Activated CD4-positive, alpha-beta memory T cell treated with anti-CD3 and anti-CD28 coated beads, Interleukin-2, amount 10 ng/mL, durations not matched to agents 7 days and 5 days (primary cell): ENCODE data around the gene AANAT. TPM values are rescaled to one million over a fixed set of nuclear protein-coding genes. Genes with fewer than 3 reads are reported as not detected.

Experiments
- CTCF ChIA-PET: fragments of 350-600 bp; sonication (Branson Sonifier 250); formaldehyde crosslinking; loops from one replicate; lab custom pipeline; 2021; ENCODE audit warnings: antibody characterized with exemption, inconsistent platforms; lab: Charles Lee
- POLR2A ChIA-PET: fragments of 350-600 bp; sonication (Branson Sonifier 250); formaldehyde crosslinking; loops from one replicate; lab custom pipeline; 2021; ENCODE audit warnings: antibody characterized with exemption; lab: Charles Lee
- DNase-seq: peaks from one replicate; pipeline ENCODE4 v3.0.0-alpha.2; 2020
- H3K27ac Mint-ChIP-seq: one replicate; pipeline ENCODE4 v1.8.0; 2021; ENCODE audit warnings: mild to moderate bottlenecking, mixed read lengths
- H3K27me3 Mint-ChIP-seq: one replicate; pipeline ENCODE4 v1.8.0; 2021; ENCODE audit warnings: mixed read lengths
- H3K36me3 Mint-ChIP-seq: one replicate; pipeline ENCODE4 v1.8.0; 2021; ENCODE audit warnings: low read depth, mixed read lengths
- H3K4me1 Mint-ChIP-seq: one replicate; pipeline ENCODE4 v1.8.0; 2021; ENCODE audit warnings: mixed read lengths
- H3K4me3 Mint-ChIP-seq: one replicate; pipeline ENCODE4 v1.8.0; 2021; ENCODE audit warnings: mild to moderate bottlenecking, mixed read lengths
- H3K9me3 Mint-ChIP-seq: one replicate; pipeline ENCODE4 v1.8.0; 2021; ENCODE audit warnings: mixed read lengths
- total RNA-seq, 2 experiments: library from RNA; stranded (reverse); gene quantifications; one replicate each; pipeline ENCODE4 v1.2.3, GENCODE V29; 2021

Gene AANAT
- total RNA-seq, 2 experiments from 2014 or later: not detected

DNA sequence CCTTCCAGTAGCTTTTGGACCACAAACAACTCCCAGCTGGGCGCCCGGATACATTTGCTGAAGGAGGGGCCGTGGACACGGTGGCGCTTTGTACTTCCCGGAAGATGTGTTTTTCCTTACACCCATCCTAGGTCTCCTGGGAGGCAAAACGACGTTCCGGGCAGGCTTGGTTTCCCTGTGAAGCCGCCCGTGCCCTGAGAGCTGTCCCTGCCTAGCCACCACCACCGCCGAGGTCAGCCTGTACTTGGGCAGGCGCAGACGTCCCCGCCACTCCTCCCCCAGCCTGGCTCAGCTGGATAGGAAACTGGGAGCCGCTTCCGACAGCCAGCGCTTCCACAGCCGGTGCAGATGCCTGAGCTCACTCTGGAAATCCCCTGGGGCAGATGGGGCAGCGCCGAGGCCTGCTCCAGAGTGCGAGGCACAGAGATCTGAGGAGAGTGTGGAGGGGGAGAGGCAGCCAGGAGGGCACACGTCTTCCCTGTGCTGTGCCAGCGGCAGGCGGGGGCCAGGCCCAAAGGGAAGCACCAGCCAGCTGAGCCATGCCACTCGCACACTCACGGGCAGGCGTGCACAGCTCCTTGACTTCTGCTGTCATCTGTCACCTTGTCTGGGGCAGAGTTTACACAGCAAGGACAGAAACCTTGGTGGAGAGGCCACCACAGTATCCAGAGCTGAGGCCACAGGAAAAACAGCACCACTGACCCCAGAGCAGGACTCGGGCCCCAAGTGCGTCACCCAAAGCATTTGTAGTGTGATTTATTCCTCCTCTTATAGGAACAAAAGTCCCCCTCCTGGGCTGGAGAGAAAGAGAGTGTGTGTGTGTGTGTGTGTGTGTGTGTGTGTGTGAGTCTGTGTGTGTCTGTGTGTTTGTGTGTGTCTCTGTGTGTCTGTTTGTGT is 30.8 kb downstream of the AANAT start:
- POLR2A ChIA-PET: interaction anchor here (0.8 to 0.9 kb wide), 2 partner anchors 8 to 32 kb away, joined by 3 read pairs; no protein-coding TSS in a partner anchor

DNA sequence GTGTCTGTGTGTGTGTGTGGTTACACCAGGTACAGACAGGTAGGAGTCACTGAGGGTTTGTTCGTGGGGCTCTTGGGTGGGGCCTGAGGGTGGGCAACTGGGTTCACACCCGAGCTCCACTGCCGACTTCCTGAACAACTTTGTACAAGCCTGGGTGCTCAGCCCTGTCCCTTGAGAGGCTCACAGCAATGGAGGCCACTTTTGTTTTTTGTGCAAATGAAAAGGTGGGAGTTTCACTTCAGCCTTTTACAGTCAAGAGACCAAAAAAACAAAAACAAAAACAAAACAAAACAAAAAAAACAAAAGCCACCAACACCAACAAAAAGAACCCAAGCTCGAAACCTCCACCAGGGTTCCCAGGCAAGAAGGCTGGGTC is 31.5 kb downstream of the AANAT start:
- no peaks in the 10 kb centered on the region for H3K27me3 Mint-ChIP-seq
- no peak for DNase-seq
- ChIA-PET POLR2A (interaction anchor here (0.8 to 2.0 kb wide), 3 partner anchors 8 to 32 kb away, joined by 3 to 7 read pairs (median 3); no protein-coding TSS in a partner anchor), CTCF (interaction anchor here (1.4 to 2.3 kb wide), 4 partner anchors 32 to 101 kb away, joined by 5 to 7 read pairs (median 6); partner anchors contain the start of gene AANAT)
- H3K27ac Mint-ChIP-seq: peak overlapping the region; percentile 44
- peak overlapping the region; percentile 44 for H3K4me3 Mint-ChIP-seq
- no peaks in the 10 kb centered on the region for H3K9me3 Mint-ChIP-seq
- peaks cover 66% of the 10 kb centered on the region for H3K4me1 Mint-ChIP-seq
- H3K36me3 Mint-ChIP-seq: peaks cover 3% of the 10 kb centered on the region

More for the DNA sequence above, 30.8 kb downstream of the AANAT start:
- H3K27ac Mint-ChIP-seq: peak overlapping the region; percentile 44
- no peak for DNase-seq
- CTCF ChIA-PET: interaction anchor here (1.4 to 2.1 kb wide), 3 partner anchors 59 to 101 kb away, joined by 5 to 7 read pairs (median 7); no protein-coding TSS in a partner anchor
- H3K4me1 Mint-ChIP-seq: peaks cover 73% of the 10 kb centered on the region
- H3K9me3 Mint-ChIP-seq: no peaks in the 10 kb centered on the region
- peaks cover 3% of the 10 kb centered on the region for H3K36me3 Mint-ChIP-seq
- H3K4me3 Mint-ChIP-seq: peak overlapping the region; percentile 44
- H3K27me3 Mint-ChIP-seq: no peaks in the 10 kb centered on the region

DNA sequence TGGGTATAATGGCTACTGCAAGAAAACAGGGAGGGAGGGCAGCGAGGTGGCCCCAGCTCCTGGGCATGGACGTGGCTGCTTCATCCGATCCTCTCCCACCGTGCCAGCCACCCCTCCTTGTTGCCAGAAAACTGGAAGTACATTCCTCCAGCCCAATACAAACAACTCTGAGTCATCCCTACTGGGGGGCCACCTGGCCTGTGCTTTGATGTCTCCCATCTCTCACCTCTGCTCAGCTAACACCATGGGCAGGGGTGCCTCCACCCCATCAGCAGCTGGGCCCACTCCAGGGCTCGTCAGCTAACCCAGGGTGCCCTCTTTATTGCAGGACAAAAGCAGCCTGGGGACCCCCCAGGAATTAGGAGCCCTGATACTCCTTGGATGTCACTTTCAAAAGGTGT is 31.9 kb downstream of the AANAT start:
- Mint-ChIP-seq H3K27me3 (no peaks in the 10 kb centered on the region), H3K27ac (no peak overlapping the region), H3K9me3 (no peaks in the 10 kb centered on the region), H3K4me1 (peaks cover 62% of the 10 kb centered on the region), H3K36me3 (peaks cover 3% of the 10 kb centered on the region), H3K4me3 (peak overlapping the region; percentile 74)
- ChIA-PET POLR2A (interaction anchor here (0.8 to 3.4 kb wide), 4 partner anchors 9 to 145 kb away, joined by 3 to 23 read pairs (median 5); no protein-coding TSS in a partner anchor), CTCF (interaction anchor here (1.4 to 2.3 kb wide), 4 partner anchors 32 to 102 kb away, joined by 5 to 7 read pairs (median 6); partner anchors contain the start of gene AANAT)
- no peak for DNase-seq

DNA sequence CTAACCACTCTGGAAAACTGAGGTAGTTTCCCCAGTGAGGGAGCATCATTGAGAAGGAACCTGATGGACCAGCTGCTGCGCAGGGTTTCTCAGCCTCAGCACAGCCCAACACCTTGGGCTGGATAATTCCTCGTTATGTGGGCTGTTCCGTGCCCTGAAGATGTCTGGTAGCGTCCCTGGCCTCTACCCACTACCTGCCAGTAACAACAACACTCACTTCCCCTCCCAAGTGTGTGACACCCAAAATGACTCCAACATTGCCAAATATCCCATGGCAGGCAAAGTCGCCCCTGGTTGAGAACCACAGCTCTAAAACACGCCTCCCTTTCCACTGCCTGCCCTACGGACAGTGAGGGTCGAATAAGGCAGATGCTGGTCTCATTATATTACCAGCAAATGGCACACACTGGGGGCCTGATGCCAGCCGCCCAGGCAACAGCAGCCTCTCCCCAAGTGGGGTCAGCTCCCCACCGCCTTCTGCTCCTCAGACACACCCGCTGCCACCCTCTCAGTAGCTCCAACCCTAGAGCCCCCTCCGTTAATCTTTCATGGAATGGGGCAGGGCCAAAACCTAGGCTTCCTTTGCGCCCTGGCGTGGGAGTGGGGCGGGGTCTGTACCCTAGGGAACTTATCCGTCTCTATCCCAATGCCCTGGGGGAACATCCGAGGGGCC is 32.8 kb downstream of the AANAT start:
- H3K9me3 Mint-ChIP-seq: no peaks in the 10 kb centered on the region
- no peaks in the 10 kb centered on the region for H3K27me3 Mint-ChIP-seq
- H3K4me1 Mint-ChIP-seq: peaks cover 55% of the 10 kb centered on the region
- H3K27ac Mint-ChIP-seq: peak overlapping the region; percentile 59
- peaks cover 3% of the 10 kb centered on the region for H3K36me3 Mint-ChIP-seq
- H3K4me3 Mint-ChIP-seq: peak overlapping the region; percentile 74
- CTCF ChIA-PET: interaction anchor here (1.4 to 2.3 kb wide), 5 partner anchors 33 to 92 kb away, joined by 4 to 7 read pairs (median 5); partner anchors contain the start of genes AANAT and UBE2O
- POLR2A ChIA-PET: interaction anchor here (0.9 to 3.4 kb wide), 5 partner anchors 10 to 144 kb away, joined by 3 to 23 read pairs (median 3); no protein-coding TSS in a partner anchor
- DNase-seq: no peak

DNA sequence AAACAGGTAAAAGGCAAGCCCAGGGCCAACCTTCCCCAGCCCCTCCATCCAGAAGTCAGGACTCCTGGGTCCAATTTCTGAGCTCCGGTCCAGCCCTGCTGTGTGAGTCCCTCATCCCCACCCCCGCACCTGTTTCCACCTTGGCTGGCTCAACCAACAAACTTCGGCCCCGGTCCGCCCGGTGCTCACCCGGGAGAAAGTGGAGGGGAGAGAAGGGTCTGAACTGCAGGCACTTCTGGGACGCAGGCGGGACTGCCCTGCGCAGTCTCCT is 33.3 kb downstream of the AANAT start:
- peak overlapping the region; percentile 74 for H3K4me3 Mint-ChIP-seq
- H3K4me1 Mint-ChIP-seq: peaks cover 54% of the 10 kb centered on the region
- H3K36me3 Mint-ChIP-seq: peaks cover 3% of the 10 kb centered on the region
- ChIA-PET CTCF (interaction anchor here (1.0 to 2.3 kb wide), 4 partner anchors 9 to 92 kb away, joined by 3 to 5 read pairs (median 4); partner anchors contain the start of genes AANAT and UBE2O), POLR2A (interaction anchor here (0.9 to 3.4 kb wide), 4 partner anchors 10 to 34 kb away, joined by 3 to 23 read pairs (median 5); no protein-coding TSS in a partner anchor)
- no peaks in the 10 kb centered on the region for H3K27me3 Mint-ChIP-seq
- H3K27ac Mint-ChIP-seq: peak overlapping the region; percentile 59
- no peaks in the 10 kb centered on the region for H3K9me3 Mint-ChIP-seq
- no peak for DNase-seq

DNA sequence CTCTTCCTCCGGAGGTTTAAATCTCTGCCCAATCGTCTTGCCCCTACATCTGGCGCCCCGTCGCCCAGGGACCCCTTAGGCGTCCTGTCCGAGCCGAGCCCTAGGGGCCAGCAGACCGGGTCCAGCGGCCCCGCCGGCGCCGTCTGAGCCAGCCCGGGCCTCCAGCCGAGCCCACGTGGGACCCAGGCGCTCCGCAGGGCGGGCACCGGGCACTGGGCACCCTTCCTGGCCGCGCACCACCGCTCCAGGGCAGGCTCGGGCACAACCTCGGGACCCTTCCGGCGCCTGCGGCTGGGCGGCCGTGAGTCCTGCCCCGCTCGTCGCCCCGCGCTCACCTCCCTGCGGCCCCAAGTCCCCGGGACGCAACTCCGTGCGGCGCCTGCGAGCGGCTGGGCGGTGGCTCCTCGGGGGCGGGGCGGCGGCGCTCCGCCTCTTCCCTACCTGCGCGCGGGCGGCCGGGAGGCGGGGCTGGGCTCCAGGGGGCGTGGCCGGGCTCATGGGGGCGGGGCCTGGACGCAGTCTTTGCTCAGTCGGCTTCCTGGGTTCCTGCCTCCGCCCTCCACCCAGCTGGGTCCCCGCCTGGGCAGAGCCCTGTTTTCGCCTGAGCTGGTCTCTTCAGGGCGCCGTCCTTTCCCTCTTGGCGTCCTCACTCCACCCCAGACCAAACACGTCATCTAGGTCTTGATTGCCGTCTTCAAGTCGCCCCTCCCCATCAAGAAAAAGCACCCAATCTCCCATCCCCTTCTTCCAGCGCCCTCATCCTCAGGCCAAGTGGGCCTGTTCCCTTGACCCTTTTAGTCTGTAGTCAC is 33.8 kb downstream of the AANAT start, which contains the start of gene RHBDF2:
TSS of gene RHBDF2 (minus strand) at position 406 of the 809 bp plus-strand sequence. CDS start 19,899 bp downstream, outside the sequence.
- Mint-ChIP-seq H3K27ac (peak within 1 kb of the TSS; percentile 93), H3K27me3 (no peaks in the 10 kb centered on the region), H3K4me1 (peaks cover 55% of the 10 kb centered on the region), H3K4me3 (peak within 1 kb of the TSS; percentile 74), H3K36me3 (peaks cover 3% of the 10 kb centered on the region), H3K9me3 (no peaks in the 10 kb centered on the region)
- CTCF ChIA-PET: interaction anchor here (0.5 to 7.5 kb wide), 17 partner anchors 7 to 487 kb away, joined by 3 to 46 read pairs (median 4); partner anchors contain the start of genes AANAT and UBE2O
- peak; percentile 96 for DNase-seq
- POLR2A ChIA-PET: interaction anchor here (0.9 to 3.4 kb wide), 9 partner anchors 9 to 116 kb away, joined by 3 to 23 read pairs (median 7); no protein-coding TSS in a partner anchor

DNA sequence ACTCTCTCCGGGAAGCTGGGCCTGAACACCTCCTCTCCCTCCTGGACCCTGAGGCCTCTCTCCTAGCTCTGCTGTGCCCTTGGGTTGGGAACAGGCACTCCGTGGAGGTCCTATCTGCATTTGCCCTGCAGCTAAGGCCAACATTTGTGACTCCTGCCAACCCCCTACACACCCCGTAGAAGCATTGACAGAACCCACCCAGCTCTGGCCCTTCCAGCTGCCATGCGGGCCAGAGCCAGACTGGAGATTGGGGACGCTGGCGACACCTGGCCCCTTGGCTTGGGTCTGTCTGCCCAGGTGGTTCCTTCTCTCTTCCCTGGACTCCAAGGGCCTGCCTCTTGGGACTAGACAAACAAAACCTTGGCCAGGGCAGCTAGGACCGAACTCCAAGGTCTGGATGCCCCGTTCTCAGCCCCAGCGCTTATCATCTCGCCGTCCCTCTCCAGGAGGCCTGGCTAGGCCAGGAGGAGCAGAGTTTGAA is 34.5 kb downstream of the AANAT start:
- ChIA-PET CTCF (interaction anchor here (0.5 to 7.5 kb wide), 16 partner anchors 8 to 488 kb away, joined by 3 to 46 read pairs (median 4); partner anchors contain the start of genes AANAT and UBE2O), POLR2A (interaction anchor here (0.9 to 3.4 kb wide), 8 partner anchors 9 to 117 kb away, joined by 3 to 23 read pairs (median 7); no protein-coding TSS in a partner anchor)
- H3K27ac Mint-ChIP-seq: peak overlapping the region; percentile 93
- peak overlapping the region; percentile 71 for H3K4me3 Mint-ChIP-seq
- H3K36me3 Mint-ChIP-seq: peaks cover 3% of the 10 kb centered on the region
- no peaks in the 10 kb centered on the region for H3K9me3 Mint-ChIP-seq
- H3K4me1 Mint-ChIP-seq: peaks cover 62% of the 10 kb centered on the region
- no peak for DNase-seq
- no peaks in the 10 kb centered on the region for H3K27me3 Mint-ChIP-seq

DNA sequence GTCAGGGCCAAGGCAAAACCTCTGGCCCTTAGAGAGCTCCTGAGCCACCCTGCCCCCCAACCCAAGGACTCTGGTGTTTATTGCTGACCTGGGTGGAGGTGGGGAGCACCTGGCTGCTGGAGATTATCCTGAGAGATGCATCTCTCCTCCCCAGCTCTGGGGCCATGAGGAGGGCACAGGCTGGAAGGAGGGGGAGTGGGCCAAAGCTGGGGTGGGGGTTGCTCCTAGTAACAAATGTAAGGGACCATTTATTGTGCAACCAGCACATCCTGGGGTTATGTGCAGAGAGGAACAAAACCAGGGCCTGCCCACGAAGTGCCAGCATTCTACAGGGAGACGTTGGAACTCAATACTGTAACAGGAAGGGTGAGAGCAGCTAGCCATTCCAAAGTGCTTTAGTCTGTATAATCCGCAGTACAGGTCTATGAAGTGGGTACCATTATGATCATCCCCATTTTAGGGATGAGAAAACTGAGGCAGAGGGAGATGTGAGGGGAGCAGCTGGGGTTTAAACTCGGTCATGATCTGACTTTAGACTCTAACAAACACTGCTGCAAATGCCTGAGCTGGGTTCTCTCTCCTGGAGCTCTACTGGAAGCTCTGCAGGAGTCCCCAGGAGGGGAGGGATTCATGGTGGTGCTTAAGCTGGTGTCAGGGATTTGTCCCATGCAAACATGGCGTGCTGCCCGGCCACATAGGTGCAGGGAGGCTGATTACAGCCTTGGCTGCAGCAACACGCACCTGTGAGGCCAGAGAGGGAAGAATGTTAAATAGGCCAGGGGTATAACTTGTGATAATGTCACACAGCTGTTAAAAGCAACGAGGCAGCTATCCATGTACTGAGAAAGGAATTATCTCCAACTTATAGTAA is 35.2 kb downstream of the AANAT start:
- Mint-ChIP-seq H3K4me1 (peaks cover 58% of the 10 kb centered on the region), H3K27ac (peak overlapping the region; percentile 31), H3K9me3 (no peaks in the 10 kb centered on the region), H3K36me3 (peaks cover 3% of the 10 kb centered on the region), H3K27me3 (peaks cover under 1% of the 10 kb centered on the region), H3K4me3 (no peak overlapping the region)
- DNase-seq: no peak
- ChIA-PET POLR2A (interaction anchor here (1.0 to 3.4 kb wide), 8 partner anchors 8 to 118 kb away, joined by 3 to 23 read pairs (median 7); no protein-coding TSS in a partner anchor), CTCF (interaction anchor here (0.6 to 7.5 kb wide), 17 partner anchors 9 to 488 kb away, joined by 3 to 46 read pairs (median 5); partner anchors contain the start of genes AANAT and UBE2O)

DNA sequence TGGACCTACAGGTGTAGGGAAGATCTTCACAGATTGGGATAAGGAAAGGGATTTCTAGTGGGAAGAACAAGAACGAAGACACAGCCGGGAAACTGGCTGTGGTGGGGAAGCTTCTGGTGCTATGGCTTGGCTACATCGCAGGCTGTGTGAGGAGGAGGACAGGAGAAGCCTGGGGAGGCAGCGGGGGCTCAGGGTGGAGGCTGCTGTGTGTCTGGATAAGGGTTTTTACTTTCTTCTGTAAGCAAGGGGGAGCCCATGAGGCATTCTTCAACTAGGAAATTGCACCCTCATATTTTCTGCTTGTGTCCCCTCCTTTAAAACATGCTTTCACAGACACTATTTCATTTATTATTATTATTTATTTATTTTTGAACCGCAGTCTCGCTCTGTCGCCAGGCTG is 36.7 kb downstream of the AANAT start:
- Mint-ChIP-seq H3K36me3 (no peaks in the 10 kb centered on the region), H3K27me3 (peaks cover 6% of the 10 kb centered on the region), H3K9me3 (no peaks in the 10 kb centered on the region), H3K4me3 (no peak overlapping the region), H3K4me1 (peaks cover 48% of the 10 kb centered on the region), H3K27ac (no peak overlapping the region)
- POLR2A ChIA-PET: interaction anchor here (0.6 to 1.6 kb wide), 2 partner anchors 107 to 119 kb away, joined by 3 read pairs; no protein-coding TSS in a partner anchor
- no peak for DNase-seq
- CTCF ChIA-PET: interaction anchor here (0.7 to 7.5 kb wide), 7 partner anchors 10 to 106 kb away, joined by 4 to 46 read pairs (median 11); partner anchors contain the start of genes AANAT and UBE2O
